ENCODE results near the gene GLRX5.

The GLRX5 gene

DNA sequence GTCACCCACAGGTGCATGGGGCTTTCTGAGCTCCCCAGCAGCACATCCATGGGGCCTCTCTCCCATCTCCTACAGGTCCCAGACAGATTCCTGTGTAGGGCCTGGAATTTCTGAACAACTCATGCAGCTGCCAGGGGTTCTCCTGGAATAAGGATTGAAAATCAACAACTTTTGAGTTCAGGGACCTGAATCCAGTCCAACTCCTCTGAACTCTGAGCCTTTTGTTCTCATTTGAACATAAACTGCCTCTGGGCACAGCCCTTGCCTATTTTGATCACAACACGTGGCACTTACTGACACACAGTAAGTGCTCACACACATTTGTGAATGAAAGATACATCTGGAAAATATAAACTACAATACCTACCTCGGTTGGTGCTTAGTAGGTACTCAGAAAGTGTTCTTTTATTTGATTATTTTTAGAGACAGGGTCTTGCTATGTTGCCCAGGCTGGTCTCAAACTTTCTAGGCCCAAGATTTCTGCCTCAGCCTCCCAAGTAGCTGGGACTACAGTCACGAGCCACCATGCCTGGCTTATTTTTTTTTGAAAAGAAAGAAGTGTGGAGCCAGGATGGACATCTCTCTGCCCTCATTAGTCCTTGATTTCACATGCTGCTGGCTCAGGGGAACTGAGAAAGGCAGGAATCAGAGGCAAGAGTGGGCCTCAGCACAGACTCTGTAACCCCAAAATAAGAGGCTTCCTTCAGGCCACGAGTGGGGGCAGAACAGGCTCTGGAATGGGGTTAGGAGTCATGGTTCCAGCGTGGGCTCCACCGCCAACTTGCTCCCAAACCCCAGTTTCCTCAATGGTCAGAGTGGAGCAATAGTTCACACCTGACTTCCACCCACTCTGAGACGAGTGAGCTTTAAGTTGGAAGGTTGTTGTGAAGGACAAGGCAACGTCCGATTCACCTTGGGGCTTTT is 45.4 kb upstream of the GLRX5 start:
- TF ChIP-seq, protein P1, sequence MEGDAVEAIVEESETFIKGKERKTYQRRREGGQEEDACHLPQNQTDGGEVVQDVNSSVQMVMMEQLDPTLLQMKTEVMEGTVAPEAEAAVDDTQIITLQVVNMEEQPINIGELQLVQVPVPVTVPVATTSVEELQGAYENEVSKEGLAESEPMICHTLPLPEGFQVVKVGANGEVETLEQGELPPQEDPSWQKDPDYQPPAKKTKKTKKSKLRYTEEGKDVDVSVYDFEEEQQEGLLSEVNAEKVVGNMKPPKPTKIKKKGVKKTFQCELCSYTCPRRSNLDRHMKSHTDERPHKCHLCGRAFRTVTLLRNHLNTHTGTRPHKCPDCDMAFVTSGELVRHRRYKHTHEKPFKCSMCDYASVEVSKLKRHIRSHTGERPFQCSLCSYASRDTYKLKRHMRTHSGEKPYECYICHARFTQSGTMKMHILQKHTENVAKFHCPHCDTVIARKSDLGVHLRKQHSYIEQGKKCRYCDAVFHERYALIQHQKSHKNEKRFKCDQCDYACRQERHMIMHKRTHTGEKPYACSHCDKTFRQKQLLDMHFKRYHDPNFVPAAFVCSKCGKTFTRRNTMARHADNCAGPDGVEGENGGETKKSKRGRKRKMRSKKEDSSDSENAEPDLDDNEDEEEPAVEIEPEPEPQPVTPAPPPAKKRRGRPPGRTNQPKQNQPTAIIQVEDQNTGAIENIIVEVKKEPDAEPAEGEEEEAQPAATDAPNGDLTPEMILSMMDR (IDR thresholded peaks at IDR 0.05; ENCODE audit: control insufficient read depth, extremely low read depth, insufficient read depth), result no peak
- no peak for DNase-seq (ENCODE audit: low read depth)
- H3K4me3 ChIP-seq (ENCODE audit: low read depth, low read length), result no peak overlapping the region

DNA sequence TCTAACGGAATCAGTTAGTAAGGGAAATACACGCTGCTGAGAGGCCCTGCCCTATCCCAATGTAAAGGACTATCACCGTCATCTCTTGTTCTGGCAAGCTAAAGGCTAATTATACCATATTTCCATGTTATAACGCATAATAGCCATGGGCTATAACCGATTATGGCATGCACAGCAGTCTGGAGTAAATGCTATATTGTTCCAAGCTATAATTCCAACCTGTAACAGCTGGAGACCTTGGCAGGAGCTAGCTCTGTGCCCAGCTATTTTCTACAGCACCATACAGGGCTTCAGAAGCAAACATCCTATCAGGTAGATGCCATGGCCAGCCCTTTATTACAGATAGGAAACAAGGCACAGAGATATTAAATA is 44.7 kb upstream of the GLRX5 start:
- DNase-seq (ENCODE audit: low read depth), result no peak
- H3K4me3 ChIP-seq (ENCODE audit: low read depth, low read length), result no peak overlapping the region
- TF ChIP-seq, protein P1 (IDR thresholded peaks at IDR 0.05; ENCODE audit: control insufficient read depth, extremely low read depth, insufficient read depth), result no peak

DNA sequence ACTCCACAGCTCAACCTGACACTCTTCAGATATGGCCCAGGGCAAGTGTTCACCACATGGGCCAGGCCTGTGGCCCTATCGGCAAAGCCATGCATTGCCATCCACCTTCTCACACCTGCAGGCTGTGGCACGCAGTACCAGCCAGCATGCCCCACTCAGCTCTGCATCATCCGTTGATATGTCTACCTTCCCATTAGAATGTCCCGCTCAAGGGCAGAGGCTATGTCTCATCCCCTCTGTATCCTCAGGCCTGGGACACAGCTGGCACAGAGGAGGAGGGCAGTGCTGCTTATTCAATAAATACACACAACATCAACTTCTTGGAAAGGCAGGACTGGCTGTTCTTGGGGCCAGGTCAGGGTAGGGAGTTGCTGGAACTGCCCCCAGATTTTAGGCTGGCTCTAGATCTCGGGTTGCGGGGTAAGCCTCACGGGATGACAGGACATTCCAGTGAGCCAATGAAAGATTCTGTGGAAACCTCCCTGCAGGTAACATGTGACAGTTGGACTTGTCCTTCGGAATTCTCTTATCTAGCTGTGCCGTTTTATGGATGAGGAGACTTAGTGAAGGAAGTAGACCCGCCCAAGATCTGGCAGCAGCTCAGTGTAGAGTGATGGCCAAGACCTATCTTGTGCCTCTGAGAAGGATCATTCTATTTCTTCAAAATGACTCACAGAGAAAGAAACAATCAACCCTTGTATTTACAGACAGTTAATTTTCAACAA is 44.0 kb upstream of the GLRX5 start:
- TF ChIP-seq, protein P1 (IDR thresholded peaks at IDR 0.05; ENCODE audit: control insufficient read depth, extremely low read depth, insufficient read depth), result no peak
- DNase-seq (ENCODE audit: low read depth), result no peak
- H3K4me3 ChIP-seq (ENCODE audit: low read depth, low read length), result no peak overlapping the region

DNA sequence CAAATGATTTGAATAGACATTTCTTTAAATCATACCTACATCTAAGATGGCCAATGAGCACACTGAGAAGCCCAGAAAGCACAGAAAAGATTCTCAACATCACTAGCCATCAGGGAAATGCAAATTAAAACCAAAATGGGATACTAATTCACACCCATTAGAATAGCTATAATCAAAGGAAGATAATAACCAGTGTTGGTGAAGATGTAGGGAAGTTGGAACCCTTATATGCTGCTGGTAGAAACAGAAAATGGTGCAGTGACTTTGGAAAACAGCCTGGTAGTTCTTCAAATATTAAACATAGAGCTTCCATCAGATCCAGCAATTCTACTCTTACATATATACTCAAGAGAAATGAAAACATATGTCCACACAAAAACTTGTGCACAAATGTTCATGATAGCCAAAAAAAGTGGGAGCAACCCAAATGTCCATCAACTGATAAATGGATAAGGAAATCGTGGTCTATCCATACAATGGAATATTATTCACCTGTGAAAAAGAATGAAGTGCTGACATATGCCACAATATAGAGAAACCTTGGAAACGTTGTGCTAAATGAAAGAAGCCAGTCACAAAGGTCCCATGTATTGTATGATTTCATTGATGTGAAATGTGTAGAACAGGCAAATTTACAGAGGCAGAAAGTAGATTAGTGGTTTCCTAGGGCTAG is 42.8 kb upstream of the GLRX5 start:
- TF ChIP-seq, protein P1 (IDR thresholded peaks at IDR 0.05; ENCODE audit: control insufficient read depth, extremely low read depth, insufficient read depth), result no peak
- H3K4me3 ChIP-seq (ENCODE audit: low read depth, low read length), result no peak overlapping the region
- no peak for DNase-seq (ENCODE audit: low read depth)

DNA sequence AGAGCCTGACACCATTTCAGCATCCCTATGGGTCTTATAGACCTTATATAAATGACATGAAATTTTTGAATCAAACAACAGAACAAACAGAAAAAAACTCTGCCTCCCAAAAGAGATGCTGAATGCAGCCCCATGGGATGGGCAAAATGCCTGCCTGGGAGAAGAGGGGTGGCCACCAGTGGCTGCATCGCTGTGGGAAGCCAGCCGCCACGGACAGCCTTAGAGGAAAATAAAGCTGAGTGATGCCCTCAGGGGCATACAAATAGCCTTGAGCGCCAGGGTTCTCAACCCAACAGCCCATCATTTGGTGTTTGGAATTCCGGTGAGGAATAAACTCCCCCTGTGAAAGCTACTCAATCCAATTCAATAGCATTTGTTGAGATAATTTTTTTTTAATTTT is 41.3 kb upstream of the GLRX5 start:
- H3K4me3 ChIP-seq (ENCODE audit: low read depth, low read length), result no peak overlapping the region
- TF ChIP-seq, protein P1 (IDR thresholded peaks at IDR 0.05; ENCODE audit: control insufficient read depth, extremely low read depth, insufficient read depth), result no peak
- no peak for DNase-seq (ENCODE audit: low read depth)

DNA sequence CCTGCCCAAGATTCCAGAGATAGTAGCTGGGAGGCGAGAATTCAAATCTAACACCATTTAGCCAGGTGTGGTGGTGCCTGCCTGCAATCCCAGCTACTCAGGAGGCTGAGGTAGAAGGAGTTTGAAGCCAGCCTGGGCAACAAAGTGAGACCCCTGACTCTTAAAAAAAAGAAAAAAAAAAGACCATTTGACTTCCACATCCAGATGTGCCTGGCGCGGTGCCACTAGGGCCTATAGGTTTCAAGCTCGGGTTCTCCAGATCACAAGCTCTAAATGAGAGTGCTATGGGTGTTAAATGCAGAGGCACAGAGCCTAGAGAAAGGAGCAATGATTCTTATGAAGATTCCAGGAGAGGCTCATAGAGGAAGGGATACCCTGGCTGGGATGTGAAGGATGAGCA is 40.9 kb upstream of the GLRX5 start:
- TF ChIP-seq, protein P1 (IDR thresholded peaks at IDR 0.05; ENCODE audit: control insufficient read depth, extremely low read depth, insufficient read depth), result no peak
- H3K4me3 ChIP-seq (ENCODE audit: low read depth, low read length), result no peak overlapping the region
- DNase-seq (ENCODE audit: low read depth), result no peak

Data from LNCaP clone FGC (cell line).